Fibroblast of skin of right quadriceps (primary cell): Measurements from ENCODE around the gene CDHR1.

Experiments used
- DNase-seq: peaks from one replicate; pipeline ENCODE4 v3.0.0-alpha.2; 2013

The CDHR1 gene

GRCh38 chr10:84267503-84268126, 73.3 kb downstream of the CDHR1 start:
- DNase-seq: peak; percentile 21

GRCh38 chr10:84269162-84269561, 74.8 kb downstream of the CDHR1 start:
- no peak for DNase-seq
